Keratinocyte (primary cell): Measurements from ENCODE around the gene NGEF.

ENCODE experiments used
- EZH2 ChIP-seq: IDR thresholded peaks from one replicate; pipeline ENCODE4 v1.6.1; 2012; ENCODE audit warnings: inconsistent platforms, mild to moderate bottlenecking, low read length, moderate library complexity
- TF ChIP-seq, protein P1 (sequence below), 3 experiments: IDR thresholded peaks in 1 of 3; conservative IDR thresholded peaks in 1 of 3; optimal IDR thresholded peaks in 1 of 3; 2 replicates in 2 of 3; 3 replicates in 1 of 3; pipeline versions ENCODE3 to v1.5.1; 2011; ENCODE audit warnings: low read length in 3 of 3, mild to moderate bottlenecking in 3 of 3, moderate library complexity in 2 of 3, control low read depth in 1 of 3, inconsistent platforms in 1 of 3; ENCODE audit not compliant: insufficient read depth in 2 of 3; ENCODE audit errors: extremely low read depth in 1 of 3

DNA sequence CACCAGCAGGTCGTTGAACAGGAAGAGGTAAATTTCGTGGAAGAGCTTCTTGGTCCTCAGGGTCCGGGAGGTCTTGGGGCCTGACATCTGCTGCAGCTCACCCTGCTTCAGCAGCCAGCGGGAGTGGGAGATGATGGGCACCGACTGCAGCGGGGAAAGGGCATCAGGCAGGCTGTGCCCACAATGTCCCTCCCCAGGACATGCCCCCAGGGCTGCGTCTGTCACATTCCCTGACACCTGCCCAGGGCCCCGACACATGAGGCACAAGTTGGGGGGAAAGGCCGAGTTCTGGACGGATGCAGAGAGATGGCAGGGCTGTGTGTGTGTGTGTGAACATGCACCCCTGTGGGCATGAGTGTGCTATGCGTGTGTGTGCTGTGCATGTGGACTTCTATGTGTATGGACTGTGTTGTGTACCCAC is 129.0 kb downstream of the NGEF start:
- TF ChIP-seq, protein P1, sequence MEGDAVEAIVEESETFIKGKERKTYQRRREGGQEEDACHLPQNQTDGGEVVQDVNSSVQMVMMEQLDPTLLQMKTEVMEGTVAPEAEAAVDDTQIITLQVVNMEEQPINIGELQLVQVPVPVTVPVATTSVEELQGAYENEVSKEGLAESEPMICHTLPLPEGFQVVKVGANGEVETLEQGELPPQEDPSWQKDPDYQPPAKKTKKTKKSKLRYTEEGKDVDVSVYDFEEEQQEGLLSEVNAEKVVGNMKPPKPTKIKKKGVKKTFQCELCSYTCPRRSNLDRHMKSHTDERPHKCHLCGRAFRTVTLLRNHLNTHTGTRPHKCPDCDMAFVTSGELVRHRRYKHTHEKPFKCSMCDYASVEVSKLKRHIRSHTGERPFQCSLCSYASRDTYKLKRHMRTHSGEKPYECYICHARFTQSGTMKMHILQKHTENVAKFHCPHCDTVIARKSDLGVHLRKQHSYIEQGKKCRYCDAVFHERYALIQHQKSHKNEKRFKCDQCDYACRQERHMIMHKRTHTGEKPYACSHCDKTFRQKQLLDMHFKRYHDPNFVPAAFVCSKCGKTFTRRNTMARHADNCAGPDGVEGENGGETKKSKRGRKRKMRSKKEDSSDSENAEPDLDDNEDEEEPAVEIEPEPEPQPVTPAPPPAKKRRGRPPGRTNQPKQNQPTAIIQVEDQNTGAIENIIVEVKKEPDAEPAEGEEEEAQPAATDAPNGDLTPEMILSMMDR (optimal IDR thresholded peaks at IDR 0.05 in 1 of 3, IDR thresholded peaks at IDR 0.05 in 1 of 3, conservative IDR thresholded peaks at IDR 0.05 in 1 of 3; ENCODE audit: extremely low read depth in 1 of 3, insufficient read depth in 2 of 3, low read length in 3 of 3): no peak
- no peak for TF ChIP-seq EZH2
